ENCODE measurements around the gene SALL2. TPM values are rescaled to one million over a fixed set of nuclear protein-coding genes. Genes with fewer than 3 reads are reported as not detected.
A peak's percentile ranks its signal among the peaks of the same experiment; 100 is the strongest.

The SALL2 gene
- total RNA-seq, 1 experiment from 2014 or later, result 239 TPM

DNA sequence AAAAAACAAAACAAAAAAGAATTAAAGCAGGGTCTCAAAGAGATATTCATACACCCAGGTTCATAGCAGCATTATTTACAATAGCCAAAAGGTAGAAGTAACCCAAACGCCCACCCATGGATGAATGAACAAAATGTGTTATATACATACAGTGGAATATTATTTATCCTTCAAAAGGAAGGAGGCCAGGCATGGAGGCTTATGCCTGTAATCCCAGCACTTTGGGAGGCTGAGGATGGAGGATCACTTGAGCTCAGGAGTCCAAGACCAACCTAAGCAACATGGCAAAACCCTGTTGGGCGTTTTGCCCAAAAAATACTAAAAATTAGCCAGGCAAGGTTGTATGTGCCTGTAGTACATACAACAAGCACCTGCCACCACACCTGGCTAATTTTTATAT is 19.6 kb downstream of the SALL2 start (continued):
- no peak for TF ChIP-seq HMGA2 (CRISPR knock-in tag; IDR thresholded peaks at IDR 0.05)
- TF ChIP-seq, protein P1, sequence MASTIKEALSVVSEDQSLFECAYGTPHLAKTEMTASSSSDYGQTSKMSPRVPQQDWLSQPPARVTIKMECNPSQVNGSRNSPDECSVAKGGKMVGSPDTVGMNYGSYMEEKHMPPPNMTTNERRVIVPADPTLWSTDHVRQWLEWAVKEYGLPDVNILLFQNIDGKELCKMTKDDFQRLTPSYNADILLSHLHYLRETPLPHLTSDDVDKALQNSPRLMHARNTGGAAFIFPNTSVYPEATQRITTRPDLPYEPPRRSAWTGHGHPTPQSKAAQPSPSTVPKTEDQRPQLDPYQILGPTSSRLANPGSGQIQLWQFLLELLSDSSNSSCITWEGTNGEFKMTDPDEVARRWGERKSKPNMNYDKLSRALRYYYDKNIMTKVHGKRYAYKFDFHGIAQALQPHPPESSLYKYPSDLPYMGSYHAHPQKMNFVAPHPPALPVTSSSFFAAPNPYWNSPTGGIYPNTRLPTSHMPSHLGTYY (CRISPR knock-in tag; IDR thresholded peaks at IDR 0.05), result no peak
- TF ChIP-seq ZNF396 (CRISPR knock-in tag; IDR thresholded peaks at IDR 0.05; ENCODE audit: borderline replicate concordance), result no peak
- no peak for TF ChIP-seq ZNF232 (CRISPR knock-in tag; IDR thresholded peaks at IDR 0.05)
- TF ChIP-seq TP53 (CRISPR knock-in tag; IDR thresholded peaks at IDR 0.05), result no peak
- TF ChIP-seq, protein P2, sequence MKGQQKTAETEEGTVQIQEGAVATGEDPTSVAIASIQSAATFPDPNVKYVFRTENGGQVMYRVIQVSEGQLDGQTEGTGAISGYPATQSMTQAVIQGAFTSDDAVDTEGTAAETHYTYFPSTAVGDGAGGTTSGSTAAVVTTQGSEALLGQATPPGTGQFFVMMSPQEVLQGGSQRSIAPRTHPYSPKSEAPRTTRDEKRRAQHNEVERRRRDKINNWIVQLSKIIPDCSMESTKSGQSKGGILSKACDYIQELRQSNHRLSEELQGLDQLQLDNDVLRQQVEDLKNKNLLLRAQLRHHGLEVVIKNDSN (CRISPR knock-in tag; IDR thresholded peaks at IDR 0.05), result no peak
- no peak for TF ChIP-seq ZNF671 (CRISPR knock-in tag; IDR thresholded peaks at IDR 0.05)
- no peak for TF ChIP-seq ELF4 (CRISPR knock-in tag; IDR thresholded peaks at IDR 0.05; ENCODE audit: low read depth)
- no peak for TF ChIP-seq NFE2L1 (CRISPR knock-in tag; IDR thresholded peaks at IDR 0.05)
- TF ChIP-seq TCF7 (CRISPR knock-in tag; IDR thresholded peaks at IDR 0.05; ENCODE audit: low read depth), result no peak

DNA sequence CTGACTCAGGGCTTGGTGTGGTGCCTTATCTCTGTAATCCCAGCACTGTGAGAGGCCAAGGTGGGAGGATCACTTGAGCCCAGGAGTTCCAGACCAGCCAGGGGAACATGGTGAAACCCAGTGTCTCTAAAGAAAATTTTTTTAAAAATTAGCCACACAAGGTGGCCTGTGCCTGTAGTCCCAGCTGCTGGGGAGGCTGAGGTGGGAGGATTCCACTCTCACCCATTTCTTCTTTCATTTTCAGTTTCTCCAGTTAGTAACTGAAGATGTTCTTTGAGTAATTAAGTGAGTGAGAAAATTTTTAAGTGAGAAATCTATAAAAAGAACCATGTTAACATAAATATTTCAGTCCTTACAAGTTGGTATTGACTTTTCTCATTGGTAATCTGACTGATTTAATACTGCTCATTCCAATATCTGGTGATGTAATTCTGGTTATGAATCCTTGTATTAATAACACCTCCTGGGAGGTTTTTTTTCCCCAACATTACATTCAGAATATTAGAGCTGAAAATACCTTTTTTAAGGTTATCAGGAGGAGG is 21.1 kb downstream of the SALL2 start:
- ChIA-PET CTCF (no interaction called here), POLR2A (no interaction called here)
- H3K27me3 Mint-ChIP-seq (ENCODE audit: low read depth), result no peaks in the 10 kb centered on the region
- TF ChIP-seq, protein P3, sequence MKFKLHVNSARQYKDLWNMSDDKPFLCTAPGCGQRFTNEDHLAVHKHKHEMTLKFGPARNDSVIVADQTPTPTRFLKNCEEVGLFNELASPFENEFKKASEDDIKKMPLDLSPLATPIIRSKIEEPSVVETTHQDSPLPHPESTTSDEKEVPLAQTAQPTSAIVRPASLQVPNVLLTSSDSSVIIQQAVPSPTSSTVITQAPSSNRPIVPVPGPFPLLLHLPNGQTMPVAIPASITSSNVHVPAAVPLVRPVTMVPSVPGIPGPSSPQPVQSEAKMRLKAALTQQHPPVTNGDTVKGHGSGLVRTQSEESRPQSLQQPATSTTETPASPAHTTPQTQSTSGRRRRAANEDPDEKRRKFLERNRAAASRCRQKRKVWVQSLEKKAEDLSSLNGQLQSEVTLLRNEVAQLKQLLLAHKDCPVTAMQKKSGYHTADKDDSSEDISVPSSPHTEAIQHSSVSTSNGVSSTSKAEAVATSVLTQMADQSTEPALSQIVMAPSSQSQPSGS (CRISPR knock-in tag; IDR thresholded peaks at IDR 0.05; ENCODE audit: borderline replicate concordance, low read depth), result no peak
- TF ChIP-seq, protein P4, sequence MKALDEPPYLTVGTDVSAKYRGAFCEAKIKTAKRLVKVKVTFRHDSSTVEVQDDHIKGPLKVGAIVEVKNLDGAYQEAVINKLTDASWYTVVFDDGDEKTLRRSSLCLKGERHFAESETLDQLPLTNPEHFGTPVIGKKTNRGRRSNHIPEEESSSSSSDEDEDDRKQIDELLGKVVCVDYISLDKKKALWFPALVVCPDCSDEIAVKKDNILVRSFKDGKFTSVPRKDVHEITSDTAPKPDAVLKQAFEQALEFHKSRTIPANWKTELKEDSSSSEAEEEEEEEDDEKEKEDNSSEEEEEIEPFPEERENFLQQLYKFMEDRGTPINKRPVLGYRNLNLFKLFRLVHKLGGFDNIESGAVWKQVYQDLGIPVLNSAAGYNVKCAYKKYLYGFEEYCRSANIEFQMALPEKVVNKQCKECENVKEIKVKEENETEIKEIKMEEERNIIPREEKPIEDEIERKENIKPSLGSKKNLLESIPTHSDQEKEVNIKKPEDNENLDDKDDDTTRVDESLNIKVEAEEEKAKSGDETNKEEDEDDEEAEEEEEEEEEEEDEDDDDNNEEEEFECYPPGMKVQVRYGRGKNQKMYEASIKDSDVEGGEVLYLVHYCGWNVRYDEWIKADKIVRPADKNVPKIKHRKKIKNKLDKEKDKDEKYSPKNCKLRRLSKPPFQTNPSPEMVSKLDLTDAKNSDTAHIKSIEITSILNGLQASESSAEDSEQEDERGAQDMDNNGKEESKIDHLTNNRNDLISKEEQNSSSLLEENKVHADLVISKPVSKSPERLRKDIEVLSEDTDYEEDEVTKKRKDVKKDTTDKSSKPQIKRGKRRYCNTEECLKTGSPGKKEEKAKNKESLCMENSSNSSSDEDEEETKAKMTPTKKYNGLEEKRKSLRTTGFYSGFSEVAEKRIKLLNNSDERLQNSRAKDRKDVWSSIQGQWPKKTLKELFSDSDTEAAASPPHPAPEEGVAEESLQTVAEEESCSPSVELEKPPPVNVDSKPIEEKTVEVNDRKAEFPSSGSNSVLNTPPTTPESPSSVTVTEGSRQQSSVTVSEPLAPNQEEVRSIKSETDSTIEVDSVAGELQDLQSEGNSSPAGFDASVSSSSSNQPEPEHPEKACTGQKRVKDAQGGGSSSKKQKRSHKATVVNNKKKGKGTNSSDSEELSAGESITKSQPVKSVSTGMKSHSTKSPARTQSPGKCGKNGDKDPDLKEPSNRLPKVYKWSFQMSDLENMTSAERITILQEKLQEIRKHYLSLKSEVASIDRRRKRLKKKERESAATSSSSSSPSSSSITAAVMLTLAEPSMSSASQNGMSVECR (CRISPR knock-in tag; IDR thresholded peaks at IDR 0.05; ENCODE audit: borderline replicate concordance), result no peak
- no peak for TF ChIP-seq NR1H2 (CRISPR knock-in tag; IDR thresholded peaks at IDR 0.05)
- no peak for TF ChIP-seq NFATC4 (CRISPR knock-in tag; IDR thresholded peaks at IDR 0.05)
- TF ChIP-seq MYBL2 (CRISPR knock-in tag; IDR thresholded peaks at IDR 0.05), result no peak
- TF ChIP-seq FOXP1 (CRISPR knock-in tag; IDR thresholded peaks at IDR 0.05; ENCODE audit: borderline replicate concordance), result no peak
- no peak for TF ChIP-seq TP53 (CRISPR knock-in tag; IDR thresholded peaks at IDR 0.05)
- no peak for ATAC-seq
- H3K36me3 Mint-ChIP-seq, result peaks cover 62% of the 10 kb centered on the region
- no peaks in the 10 kb centered on the region for H3K9me3 Mint-ChIP-seq
- H3K27ac Mint-ChIP-seq, result peak overlapping the region; percentile 95; the same call in 1 of the 2 replicates
- peaks cover 27% of the 10 kb centered on the region for H3K4me1 Mint-ChIP-seq
- DNase-seq (ENCODE audit: low spot score), result no peak
- no peak overlapping the region for H3K4me3 Mint-ChIP-seq

DNA sequence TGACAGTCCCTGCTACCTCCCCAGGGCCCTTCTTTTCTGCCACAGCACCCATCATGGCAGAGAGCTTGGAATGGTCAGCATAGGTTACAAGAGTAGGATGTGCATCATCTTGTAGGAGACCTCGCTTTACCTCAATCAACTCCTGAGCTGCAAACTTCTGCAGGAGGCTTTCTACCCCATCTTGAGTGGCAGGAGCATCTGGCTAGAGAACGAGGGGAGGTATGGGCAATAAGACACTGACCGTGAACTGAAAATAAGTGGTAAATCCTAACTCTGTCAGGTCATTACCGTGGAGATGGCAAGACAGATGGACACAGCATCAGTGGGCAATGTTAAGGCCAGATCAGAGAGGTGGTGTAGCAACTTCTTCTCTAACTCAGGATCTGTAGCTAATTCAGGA is 22.8 kb downstream of the SALL2 start:
- CTCF ChIA-PET, result interaction anchor here (0.8 kb wide), 1 partner anchor 32 kb away, joined by 3 read pairs; no protein-coding TSS in a partner anchor
- TF ChIP-seq, protein P5, sequence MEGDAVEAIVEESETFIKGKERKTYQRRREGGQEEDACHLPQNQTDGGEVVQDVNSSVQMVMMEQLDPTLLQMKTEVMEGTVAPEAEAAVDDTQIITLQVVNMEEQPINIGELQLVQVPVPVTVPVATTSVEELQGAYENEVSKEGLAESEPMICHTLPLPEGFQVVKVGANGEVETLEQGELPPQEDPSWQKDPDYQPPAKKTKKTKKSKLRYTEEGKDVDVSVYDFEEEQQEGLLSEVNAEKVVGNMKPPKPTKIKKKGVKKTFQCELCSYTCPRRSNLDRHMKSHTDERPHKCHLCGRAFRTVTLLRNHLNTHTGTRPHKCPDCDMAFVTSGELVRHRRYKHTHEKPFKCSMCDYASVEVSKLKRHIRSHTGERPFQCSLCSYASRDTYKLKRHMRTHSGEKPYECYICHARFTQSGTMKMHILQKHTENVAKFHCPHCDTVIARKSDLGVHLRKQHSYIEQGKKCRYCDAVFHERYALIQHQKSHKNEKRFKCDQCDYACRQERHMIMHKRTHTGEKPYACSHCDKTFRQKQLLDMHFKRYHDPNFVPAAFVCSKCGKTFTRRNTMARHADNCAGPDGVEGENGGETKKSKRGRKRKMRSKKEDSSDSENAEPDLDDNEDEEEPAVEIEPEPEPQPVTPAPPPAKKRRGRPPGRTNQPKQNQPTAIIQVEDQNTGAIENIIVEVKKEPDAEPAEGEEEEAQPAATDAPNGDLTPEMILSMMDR (IDR thresholded peaks at IDR 0.05), result no peak
- ATAC-seq (no peak), DNase-seq (ENCODE audit: low spot score) (no peak)
- Mint-ChIP-seq H3K4me1 (peaks cover 28% of the 10 kb centered on the region), H3K4me3 (no peak overlapping the region), H3K36me3 (peaks cover 64% of the 10 kb centered on the region), H3K27ac (peak overlapping the region; percentile 84), H3K27me3 (ENCODE audit: low read depth) (no peaks in the 10 kb centered on the region), H3K9me3 (no peaks in the 10 kb centered on the region)
- POLR2A ChIA-PET, result no interaction called here
